Choroid plexus epithelial cell (primary cell): ENCODE results near the gene USH2A.

ENCODE experiments used
- DNase-seq: peaks from one replicate; pipeline ENCODE4 v3.0.0-alpha.2; 2010; ENCODE audit warnings: low read depth
- H3K4me3 ChIP-seq: 2 replicates; pipeline ENCODE4 v1.5.1; 2011; ENCODE audit warnings: low read depth, mild to moderate bottlenecking, control low read depth, low read length, moderate library complexity
- TF ChIP-seq, protein P1 (sequence below): conservative IDR thresholded peaks from 2 replicates; pipeline ENCODE4 v1.5.1; 2011; ENCODE audit warnings: low read depth, mild to moderate bottlenecking, control low read depth, inconsistent platforms, low read length, moderate library complexity

USH2A gene

GRCh38 chr1:215786997-215787396, 636.3 kb downstream of the USH2A start:
- TF ChIP-seq, protein P1, sequence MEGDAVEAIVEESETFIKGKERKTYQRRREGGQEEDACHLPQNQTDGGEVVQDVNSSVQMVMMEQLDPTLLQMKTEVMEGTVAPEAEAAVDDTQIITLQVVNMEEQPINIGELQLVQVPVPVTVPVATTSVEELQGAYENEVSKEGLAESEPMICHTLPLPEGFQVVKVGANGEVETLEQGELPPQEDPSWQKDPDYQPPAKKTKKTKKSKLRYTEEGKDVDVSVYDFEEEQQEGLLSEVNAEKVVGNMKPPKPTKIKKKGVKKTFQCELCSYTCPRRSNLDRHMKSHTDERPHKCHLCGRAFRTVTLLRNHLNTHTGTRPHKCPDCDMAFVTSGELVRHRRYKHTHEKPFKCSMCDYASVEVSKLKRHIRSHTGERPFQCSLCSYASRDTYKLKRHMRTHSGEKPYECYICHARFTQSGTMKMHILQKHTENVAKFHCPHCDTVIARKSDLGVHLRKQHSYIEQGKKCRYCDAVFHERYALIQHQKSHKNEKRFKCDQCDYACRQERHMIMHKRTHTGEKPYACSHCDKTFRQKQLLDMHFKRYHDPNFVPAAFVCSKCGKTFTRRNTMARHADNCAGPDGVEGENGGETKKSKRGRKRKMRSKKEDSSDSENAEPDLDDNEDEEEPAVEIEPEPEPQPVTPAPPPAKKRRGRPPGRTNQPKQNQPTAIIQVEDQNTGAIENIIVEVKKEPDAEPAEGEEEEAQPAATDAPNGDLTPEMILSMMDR: no peak
- H3K4me3 ChIP-seq: no peak overlapping the region
- DNase-seq: no peak

- no peak overlapping the region for H3K4me3 ChIP-seq
- TF ChIP-seq, protein P1: no peak
- no peak for DNase-seq
These were observed 642.6 kb downstream of the USH2A start for GRCh38 chr1:215780641-215781040.

DNA sequence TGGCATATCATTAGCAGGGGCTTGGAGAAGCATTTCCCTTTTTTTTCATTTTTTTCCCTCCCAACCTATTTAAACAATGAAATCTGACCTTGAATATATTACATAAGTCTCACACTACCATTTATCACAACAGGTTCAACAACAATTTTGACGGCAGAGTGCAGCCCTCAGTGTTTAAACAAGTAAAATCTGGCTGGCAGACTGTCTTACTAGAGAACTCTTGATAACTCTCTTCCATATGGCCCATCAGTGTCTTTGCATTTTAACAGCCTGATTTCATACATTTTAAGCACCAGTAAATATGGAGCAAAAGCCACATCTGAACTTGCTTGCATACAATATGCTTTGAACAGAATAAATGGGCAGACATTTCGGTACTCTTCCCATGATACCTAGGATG, 643.1 kb downstream of the USH2A start:
- TF ChIP-seq, protein P1: no peak
- no peak for DNase-seq
- no peak overlapping the region for H3K4me3 ChIP-seq

DNA sequence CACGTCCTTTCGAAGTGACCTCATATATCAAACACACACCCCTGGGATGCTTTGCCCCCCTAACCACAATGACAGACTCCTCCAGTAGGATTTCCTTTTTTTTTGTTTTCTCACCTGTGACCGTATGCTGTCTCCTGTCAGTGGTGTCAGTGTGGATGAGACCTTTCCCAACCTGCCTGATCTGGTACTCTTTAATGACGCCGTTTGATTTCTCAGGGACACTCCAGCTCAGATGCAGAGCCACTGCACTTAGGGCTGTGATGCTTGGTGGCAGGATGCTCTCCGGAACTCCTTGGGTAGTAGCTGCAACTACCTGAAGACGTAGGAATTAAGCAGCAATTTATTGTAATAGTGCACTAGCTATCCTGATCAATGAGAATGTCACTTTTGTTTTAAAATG, 643.5 kb downstream of the USH2A start:
- DNase-seq: no peak
- TF ChIP-seq, protein P1: no peak
- H3K4me3 ChIP-seq: no peak overlapping the region

DNA sequence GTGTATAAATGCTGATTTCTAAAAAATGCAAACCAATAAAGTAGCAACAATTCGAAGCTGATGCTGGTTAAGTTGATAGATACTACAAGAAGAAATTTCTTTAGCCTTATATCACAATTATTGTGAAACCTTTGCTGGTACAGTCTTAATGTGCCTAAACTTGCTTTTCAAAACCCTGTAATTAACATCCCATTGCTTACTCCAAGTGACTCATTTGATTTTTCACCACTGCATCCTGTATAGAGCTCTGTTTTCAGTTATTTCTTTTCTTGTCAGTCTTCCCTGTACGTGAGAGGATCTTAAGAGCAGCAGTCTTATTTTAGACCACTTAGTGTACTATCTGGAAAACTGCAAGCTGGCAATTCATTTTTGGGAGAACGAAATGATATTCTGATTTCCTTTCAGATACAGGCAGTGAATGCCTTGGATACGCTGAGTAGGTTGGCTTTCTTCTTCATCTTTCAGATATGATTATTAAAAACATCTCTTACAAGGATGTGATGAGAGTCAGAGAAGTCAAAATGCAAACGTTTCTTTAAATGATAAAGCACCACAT, 645.8 kb downstream of the USH2A start:
- TF ChIP-seq, protein P1: no peak
- H3K4me3 ChIP-seq: no peak overlapping the region
- no peak for DNase-seq

GRCh38 chr1:215776336-215776735, 646.9 kb downstream of the USH2A start:
- TF ChIP-seq, protein P1: no peak
- H3K4me3 ChIP-seq: no peak overlapping the region
- no peak for DNase-seq

- no peak for DNase-seq
- no peak overlapping the region for H3K4me3 ChIP-seq
- TF ChIP-seq, protein P1: no peak
These were observed 651.1 kb downstream of the USH2A start for GRCh38 chr1:215772151-215772550.
